Endothelial cell of umbilical vein (primary cell): ENCODE results near the gene SLC1A4.

Experiments used
- CTCF ChIP-seq, 2 donors: IDR thresholded peaks; 1 replicate in 1 of 2; 2 replicates in 1 of 2; pipeline ENCODE4 v1.5.1; 2011; ENCODE audit warnings: low read length in 2 of 2, mild to moderate bottlenecking in 2 of 2, moderate library complexity in 2 of 2, control low read depth in 1 of 2, inconsistent platforms in 1 of 2, low read depth in 1 of 2; ENCODE audit not compliant: insufficient read depth in 1 of 2; ENCODE audit errors: extremely low read depth in 1 of 2
- EZH2 ChIP-seq: IDR thresholded peaks from 2 replicates; pipeline ENCODE4 v1.6.1; 2012; ENCODE audit warnings: borderline replicate concordance, low read depth, mild to moderate bottlenecking, moderate library complexity, low read length, inconsistent platforms; ENCODE audit not compliant: severe bottlenecking

DNA sequence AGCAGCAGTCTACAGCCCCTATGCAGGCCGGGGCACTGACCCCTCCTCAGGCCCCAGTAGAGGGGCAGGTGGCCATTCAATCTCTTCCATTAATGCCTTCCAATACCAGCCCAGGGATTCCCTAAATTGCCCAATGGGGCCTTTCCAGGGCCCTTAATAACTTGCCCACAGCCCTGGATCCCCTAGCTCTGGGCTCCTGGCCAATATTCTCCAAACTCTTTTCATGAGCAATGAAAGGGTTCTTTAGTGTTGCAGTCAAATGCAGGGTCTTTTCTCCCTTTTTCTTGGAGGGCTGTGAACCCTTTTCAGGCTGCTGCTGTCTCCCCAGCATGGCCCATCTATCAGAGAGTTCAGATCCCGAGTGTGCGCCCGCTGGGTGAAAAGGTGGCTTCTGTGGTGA, 41.3 kb upstream of the SLC1A4 start:
- TF ChIP-seq CTCF (IDR thresholded peaks at IDR 0.05; ENCODE audit: extremely low read depth in 1 of 2, insufficient read depth in 1 of 2, low read depth in 1 of 2, low read length in 2 of 2) (no peak), EZH2 (no peak)
